ENCODE measurements around the gene PRKAG1. TPM values are rescaled to one million over a fixed set of nuclear protein-coding genes. Genes with fewer than 3 reads are reported as not detected.
A peak's percentile ranks its signal among the peaks of the same experiment; 100 is the strongest.

PRKAG1 gene
- total RNA-seq, 1 donor from 2014 or later, result 24.0 TPM

DNA sequence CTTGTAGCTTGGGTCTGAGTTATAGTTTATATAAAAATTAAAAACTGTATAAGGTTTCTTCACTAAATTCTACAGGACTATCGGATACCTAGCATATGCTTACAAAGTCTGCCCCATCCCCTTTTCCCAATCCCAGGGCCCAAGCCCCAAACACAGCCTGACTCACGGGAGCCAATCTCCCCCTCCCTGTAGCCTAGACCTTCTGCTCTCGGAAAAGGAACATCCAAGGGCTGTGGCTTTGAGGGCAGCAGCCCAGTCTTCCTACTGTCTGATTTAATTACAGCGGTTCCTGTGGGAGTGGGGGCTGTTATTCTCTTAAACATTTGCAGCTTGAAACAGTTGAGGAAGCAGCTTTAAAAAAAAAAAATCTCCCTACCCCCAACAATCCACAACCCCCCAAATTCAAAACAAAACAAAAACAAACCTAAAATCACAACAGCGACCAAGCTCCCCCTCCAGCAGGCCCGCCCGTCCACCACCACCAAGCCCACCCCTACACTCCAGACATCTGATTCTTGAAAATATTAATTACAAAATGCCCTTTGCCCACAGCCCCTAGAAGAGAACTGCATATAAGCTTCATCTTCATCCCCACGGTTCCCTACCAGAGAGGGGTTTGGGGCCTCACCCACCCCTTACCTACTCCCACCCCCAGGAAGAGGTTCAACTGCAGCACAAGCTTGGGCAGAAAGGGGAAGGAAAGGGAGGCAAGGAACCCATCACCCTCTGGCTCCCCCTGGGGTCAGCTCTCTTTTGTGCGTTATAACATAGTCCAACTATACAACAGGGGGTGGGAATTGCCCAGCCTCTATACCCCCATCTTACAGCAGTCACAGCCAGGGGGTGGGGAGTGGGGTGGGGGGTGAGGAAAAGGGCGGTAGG, 1.1 kb upstream of the PRKAG1 start:
- peak overlapping the region; percentile 82 for H3K4me3 Mint-ChIP-seq (ENCODE audit: unreplicated experiment)
- peaks cover 13% of the 10 kb centered on the region for H3K27me3 Mint-ChIP-seq (ENCODE audit: unreplicated experiment)
- peak overlapping the region; percentile 91 for H3K27ac Mint-ChIP-seq (ENCODE audit: unreplicated experiment)
- peaks cover 20% of the 10 kb centered on the region for H3K4me1 Mint-ChIP-seq (ENCODE audit: unreplicated experiment)
- no peaks in the 10 kb centered on the region for H3K9me3 Mint-ChIP-seq (ENCODE audit: unreplicated experiment)
- TF ChIP-seq CTCF (IDR thresholded peaks at IDR 0.05; ENCODE audit: unreplicated experiment), result peak; percentile 22
- DNase-seq (ENCODE audit: low spot score), result peak; percentile 52
- H3K36me3 Mint-ChIP-seq (ENCODE audit: low read depth, unreplicated experiment), result peaks cover 25% of the 10 kb centered on the region

DNA sequence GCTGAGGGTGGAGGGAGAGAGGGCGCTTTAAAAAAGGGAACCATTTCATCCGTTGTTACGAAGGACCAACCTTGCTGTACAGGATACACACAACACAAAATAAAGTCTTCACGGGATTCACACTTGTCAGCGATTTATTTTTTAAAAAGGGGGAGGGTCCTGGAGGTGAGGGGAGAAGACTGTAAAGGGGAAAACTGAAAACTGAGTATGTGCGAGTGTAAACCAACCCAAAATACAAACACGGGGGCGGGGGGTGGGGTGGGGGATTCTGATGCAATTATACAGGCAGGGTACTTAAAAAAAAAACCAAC, 499 bp upstream of the PRKAG1 start:
- H3K9me3 Mint-ChIP-seq (ENCODE audit: unreplicated experiment), result no peaks in the 10 kb centered on the region
- peaks cover 20% of the 10 kb centered on the region for H3K4me1 Mint-ChIP-seq (ENCODE audit: unreplicated experiment)
- peak overlapping the region; percentile 98 for H3K27ac Mint-ChIP-seq (ENCODE audit: unreplicated experiment)
- H3K27me3 Mint-ChIP-seq (ENCODE audit: unreplicated experiment), result peaks cover 13% of the 10 kb centered on the region
- no peak for TF ChIP-seq CTCF (IDR thresholded peaks at IDR 0.05; ENCODE audit: unreplicated experiment)
- peak overlapping the region; percentile 82 for H3K4me3 Mint-ChIP-seq (ENCODE audit: unreplicated experiment)
- no peak for DNase-seq (ENCODE audit: low spot score)
- H3K36me3 Mint-ChIP-seq (ENCODE audit: low read depth, unreplicated experiment), result peaks cover 23% of the 10 kb centered on the region

DNA sequence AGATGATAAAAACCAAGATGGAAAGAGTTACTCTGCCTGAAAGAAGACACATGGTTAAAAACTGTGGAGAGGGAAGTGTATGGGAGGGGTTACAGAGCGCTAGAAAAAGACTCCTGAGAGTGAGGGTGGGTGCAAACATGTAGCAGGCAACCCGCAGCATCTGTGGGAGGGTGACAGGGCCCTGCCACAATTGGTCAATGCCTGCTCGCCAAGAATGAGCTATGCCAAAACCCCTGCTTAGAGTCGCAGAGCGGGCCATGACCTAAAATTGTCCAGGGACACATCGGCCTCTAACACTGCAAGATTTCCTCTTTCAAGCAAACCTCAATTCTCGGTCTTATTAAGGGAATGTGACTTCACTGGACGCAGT, 700 bp downstream of the PRKAG1 start:
- H3K27me3 Mint-ChIP-seq (ENCODE audit: unreplicated experiment), result peaks cover 12% of the 10 kb centered on the region
- H3K27ac Mint-ChIP-seq (ENCODE audit: unreplicated experiment), result peak overlapping the region; percentile 98
- H3K4me3 Mint-ChIP-seq (ENCODE audit: unreplicated experiment), result peak overlapping the region; percentile 92
- no peak for TF ChIP-seq CTCF (IDR thresholded peaks at IDR 0.05; ENCODE audit: unreplicated experiment)
- H3K36me3 Mint-ChIP-seq (ENCODE audit: low read depth, unreplicated experiment), result peaks cover 17% of the 10 kb centered on the region
- H3K9me3 Mint-ChIP-seq (ENCODE audit: unreplicated experiment), result no peaks in the 10 kb centered on the region
- H3K4me1 Mint-ChIP-seq (ENCODE audit: unreplicated experiment), result peaks cover 20% of the 10 kb centered on the region
- no peak for DNase-seq (ENCODE audit: low spot score)

- no peaks in the 10 kb centered on the region for H3K9me3 Mint-ChIP-seq (ENCODE audit: unreplicated experiment)
- H3K27ac Mint-ChIP-seq (ENCODE audit: unreplicated experiment), result no peak overlapping the region
- H3K36me3 Mint-ChIP-seq (ENCODE audit: low read depth, unreplicated experiment), result peaks cover 7% of the 10 kb centered on the region
- peaks cover 8% of the 10 kb centered on the region for H3K27me3 Mint-ChIP-seq (ENCODE audit: unreplicated experiment)
- H3K4me1 Mint-ChIP-seq (ENCODE audit: unreplicated experiment), result peaks cover 16% of the 10 kb centered on the region
- no peak overlapping the region for H3K4me3 Mint-ChIP-seq (ENCODE audit: unreplicated experiment)
- DNase-seq (ENCODE audit: low spot score), result no peak
- TF ChIP-seq CTCF (IDR thresholded peaks at IDR 0.05; ENCODE audit: unreplicated experiment), result no peak
Observed at GRCh38 chr12:49015196-49015595, 3.4 kb downstream of the PRKAG1 start.

GRCh38 chr12:49014547-49014946, 4.0 kb downstream of the PRKAG1 start:
- no peak for DNase-seq (ENCODE audit: low spot score)
- no peak for TF ChIP-seq CTCF (IDR thresholded peaks at IDR 0.05; ENCODE audit: unreplicated experiment)
- Mint-ChIP-seq H3K4me1 (ENCODE audit: unreplicated experiment) (peaks cover 12% of the 10 kb centered on the region), H3K27ac (ENCODE audit: unreplicated experiment) (no peak overlapping the region), H3K9me3 (ENCODE audit: unreplicated experiment) (no peaks in the 10 kb centered on the region), H3K4me3 (ENCODE audit: unreplicated experiment) (no peak overlapping the region), H3K36me3 (ENCODE audit: low read depth, unreplicated experiment) (peaks cover 7% of the 10 kb centered on the region), H3K27me3 (ENCODE audit: unreplicated experiment) (peaks cover 8% of the 10 kb centered on the region)
